DMS79 (cell line): ENCODE results near the gene MRPL46.

ENCODE experiments used
- DNase-seq: peaks from one replicate; lab custom pipeline; 2025; lab: John Stamatoyannopoulos, UW

The MRPL46 gene

DNA sequence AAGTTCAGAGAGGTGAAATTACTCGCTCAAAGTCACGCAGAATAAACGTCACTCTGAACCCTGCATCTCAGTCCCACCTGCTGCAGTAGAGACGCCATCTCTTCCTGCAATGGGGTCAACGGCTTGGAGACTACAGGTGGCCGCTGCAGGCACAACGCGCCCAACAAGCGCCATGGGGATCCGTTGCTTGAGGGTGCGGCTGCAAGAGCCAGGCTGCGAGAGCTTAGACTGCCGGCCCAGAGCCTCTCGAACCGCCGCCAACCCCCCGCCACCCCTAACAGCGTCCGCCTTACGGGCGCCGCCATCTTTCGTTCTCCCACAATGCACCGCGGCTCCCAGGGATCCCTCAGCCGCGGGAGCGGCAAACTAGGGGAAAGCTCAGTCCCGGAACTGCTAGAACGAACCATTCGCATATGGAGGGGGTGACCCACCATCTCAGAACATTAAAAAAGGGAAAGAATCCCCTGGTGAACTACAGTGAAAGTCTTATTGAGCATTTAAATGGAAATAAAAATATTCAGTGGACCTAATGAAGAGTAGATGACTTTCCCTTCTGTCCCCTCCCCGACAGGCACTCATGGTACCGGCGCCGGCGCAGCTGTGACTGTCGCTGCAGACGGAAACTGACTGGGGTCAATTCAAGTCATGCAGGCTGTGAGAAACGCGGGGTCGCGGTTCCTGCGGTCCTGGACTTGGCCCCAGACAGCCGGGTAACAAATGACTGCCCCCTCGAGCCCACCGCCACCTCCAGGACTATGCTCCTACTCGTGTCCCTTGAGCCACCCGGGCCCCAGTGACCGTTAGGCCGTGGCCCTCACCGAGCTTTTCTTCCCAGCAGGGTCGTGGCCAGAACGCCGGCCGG lies at the start of gene MRPL46, which contains the start of gene MRPS11:
TSS of gene MRPL46 (minus strand) at position 316 of the 862 bp plus-strand sequence. CDS start at position 305, 11 bp downstream.
TSS of gene MRPS11 (plus strand) at position 636 of the 862 bp plus-strand sequence. CDS start at position 646, 10 bp downstream.
- DNase-seq = peak; percentile 47

DNA sequence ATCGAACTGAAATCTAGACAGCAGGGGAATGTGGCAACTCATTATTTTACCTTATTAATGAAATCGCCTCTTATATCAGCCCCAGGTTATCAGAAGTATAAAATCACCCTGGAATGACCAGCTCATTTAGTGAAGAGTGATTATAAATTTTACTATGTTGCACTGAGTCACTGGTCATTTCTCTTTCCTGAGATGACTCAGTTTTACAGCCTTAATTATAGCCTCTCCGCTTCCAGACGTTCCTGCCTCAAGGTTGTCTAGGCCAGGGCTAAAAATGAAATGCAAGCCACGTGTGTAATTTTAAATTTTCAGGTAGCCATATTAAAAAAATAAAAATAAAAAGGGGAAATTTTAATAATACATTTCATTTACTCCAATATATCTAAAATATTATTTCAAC lies 46.0 kb upstream of the MRPL46 start:
- no peak for DNase-seq

DNA sequence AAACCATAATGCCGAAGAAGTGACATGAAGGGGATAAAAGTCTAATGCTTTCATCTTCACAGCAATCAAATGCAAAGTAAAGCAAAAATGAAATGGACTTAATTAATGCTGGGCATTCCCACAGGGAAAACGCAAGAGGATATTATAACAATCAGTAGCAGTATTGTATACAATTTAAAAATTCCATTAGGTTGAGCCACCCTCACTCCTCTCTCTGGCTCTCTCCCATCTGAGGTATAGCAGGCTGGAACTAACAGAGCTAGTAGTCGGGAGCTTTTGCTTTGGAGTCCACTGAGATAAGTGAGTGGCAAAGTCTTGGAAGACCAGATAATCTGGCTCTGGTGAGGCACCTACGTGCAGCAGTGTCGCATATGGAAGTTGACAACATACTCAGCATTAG lies 45.4 kb upstream of the MRPL46 start:
- DNase-seq = no peak

GRCh38 chr15:88512078-88512477 lies 44.9 kb upstream of the MRPL46 start:
- no peak for DNase-seq

GRCh38 chr15:88511161-88511560 lies 44.0 kb upstream of the MRPL46 start:
- DNase-seq = no peak

DNA sequence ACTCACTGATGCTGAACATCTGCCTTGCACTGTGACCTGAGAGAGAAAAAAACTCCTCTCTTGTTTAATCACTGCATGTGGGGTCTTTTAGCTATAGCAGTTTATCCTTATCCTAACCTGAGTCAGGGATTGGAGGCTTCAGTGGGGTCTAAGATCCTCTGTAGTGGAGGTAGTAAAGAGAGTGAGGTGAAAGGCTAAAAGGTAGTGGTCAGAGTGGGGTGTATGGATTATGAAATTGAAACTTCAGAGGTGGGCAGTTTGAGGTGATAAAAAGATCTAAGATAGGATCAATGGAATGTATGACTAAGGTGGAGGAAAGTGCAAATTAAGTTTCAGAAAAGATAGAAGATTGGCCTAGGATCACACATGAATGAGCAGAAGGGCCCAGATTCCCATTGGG lies 42.8 kb upstream of the MRPL46 start:
- DNase-seq = no peak

DNA sequence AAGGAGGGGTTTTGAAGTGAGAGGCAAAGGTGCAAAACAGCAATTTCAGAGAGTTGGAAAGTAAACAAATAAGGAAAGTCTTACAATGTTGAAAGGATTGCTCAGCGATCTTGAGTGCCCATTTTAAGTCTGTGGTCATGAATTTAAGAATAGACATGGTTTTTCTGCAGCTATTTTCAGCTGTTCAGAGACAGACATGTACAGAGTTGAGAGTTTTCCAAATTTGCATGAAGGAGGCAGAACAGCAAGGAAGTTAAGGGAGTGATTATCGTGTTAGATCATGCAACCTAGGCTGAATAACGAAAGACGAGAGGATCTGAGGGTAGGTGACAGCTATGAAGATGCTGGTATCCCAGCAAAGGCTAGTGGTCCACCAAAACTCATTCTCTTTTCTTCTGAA lies 42.1 kb upstream of the MRPL46 start:
- no peak for DNase-seq

DNA sequence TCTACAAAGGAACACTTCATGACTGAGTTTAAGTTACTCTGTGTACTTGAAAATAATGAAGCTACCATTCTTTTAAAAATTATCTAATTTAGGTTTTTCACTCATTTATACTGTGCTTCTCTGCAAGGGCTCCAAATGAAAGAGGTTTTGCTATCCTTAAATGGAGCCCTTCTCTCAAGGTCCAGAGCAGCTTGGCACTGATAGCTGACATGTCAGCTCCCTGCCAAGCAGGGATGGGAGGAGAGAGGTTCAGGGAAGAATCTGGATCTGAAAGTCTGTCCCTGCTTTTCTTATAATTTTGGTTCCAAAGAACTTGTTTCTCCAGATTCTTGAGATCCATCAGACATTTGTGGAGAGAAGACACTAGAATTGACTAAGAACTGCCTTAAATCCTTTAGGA lies 39.4 kb upstream of the MRPL46 start:
- no peak for DNase-seq

- no peak for DNase-seq
Measured at GRCh38 chr15:88505721-88506120, 38.5 kb upstream of the MRPL46 start.

DNA sequence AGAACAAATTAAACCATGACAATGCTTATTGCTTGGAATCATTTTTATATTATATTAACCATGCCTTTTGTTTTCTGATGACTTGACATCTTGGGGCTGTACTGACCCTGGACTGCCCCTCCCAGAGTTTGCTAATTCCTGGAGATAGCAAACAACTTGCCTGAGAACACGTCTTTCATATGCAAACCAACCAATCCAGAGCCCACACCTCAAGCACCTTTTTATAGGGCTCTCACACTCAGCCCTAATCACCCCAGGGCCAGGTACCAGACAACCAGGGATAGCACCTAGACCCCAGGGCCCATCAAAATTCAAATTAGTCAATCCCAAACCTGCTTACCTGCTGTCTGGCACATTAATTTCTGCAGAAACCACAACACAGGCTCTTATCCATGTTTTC lies 37.3 kb upstream of the MRPL46 start:
- no peak for DNase-seq

DNA sequence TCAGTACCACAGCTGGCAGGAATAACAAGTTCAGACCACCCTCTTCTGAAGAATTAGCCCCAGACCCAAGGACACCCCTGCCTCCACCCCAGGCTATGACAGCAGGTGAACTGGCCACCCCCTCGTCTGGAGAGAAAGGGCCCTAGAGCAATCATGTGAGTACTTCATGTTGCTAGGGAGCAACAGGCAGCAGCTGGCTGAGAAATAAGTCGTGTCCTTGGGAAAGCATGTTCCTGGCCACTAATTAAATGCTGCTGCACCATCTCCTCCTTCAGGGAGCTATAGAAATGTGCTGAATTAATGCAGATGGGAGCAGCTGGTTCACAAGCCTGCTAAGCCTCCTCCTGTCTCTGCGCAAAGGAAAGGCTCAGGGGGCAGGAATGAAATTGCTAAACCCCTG lies 31.8 kb upstream of the MRPL46 start:
- peak; percentile 31 for DNase-seq

- no peak for DNase-seq
Measured at GRCh38 chr15:88497109-88497765, 30.0 kb upstream of the MRPL46 start.

DNA sequence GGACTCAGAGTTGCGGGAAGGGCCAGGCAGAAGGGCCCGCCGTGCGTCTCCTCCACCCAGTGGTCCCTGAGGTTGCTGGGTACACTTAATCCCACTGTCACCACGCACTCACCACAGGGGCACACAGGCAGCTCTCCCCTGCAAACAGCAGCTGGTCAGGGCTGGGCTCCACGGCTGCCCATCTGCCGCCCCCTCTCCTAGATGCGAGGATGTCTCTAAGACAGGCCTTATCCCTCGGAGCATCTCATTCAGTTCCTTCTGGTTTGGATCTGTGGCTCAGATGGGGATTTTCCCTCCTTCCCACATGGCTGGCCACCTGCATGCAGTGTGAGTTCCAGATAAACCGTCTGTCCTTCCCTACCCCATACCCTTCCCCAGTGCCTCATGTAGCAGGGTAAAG lies 26.7 kb upstream of the MRPL46 start:
- DNase-seq = no peak

GRCh38 chr15:88491158-88491557 lies 24.0 kb upstream of the MRPL46 start:
- no peak for DNase-seq

- no peak for DNase-seq
Measured at GRCh38 chr15:88490036-88490435, 22.8 kb upstream of the MRPL46 start.

DNA sequence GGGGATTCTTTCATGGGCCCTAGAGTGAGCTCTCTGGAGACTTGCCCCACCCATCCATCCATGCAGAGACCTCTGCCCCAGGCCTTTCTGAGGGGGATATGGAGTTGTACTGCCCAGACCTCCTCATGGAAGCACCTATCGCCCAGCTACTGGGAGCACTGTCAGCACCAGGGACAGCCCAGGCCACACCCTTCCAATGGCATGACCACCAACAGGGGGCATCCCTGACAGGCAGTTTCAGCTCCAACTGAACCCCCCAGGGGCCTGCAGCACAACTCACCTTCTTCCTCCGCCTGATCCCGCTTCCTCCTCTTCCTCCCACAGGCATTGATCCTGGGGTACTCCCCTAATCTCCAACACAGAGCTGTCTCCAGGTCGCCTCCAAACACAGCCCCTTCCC lies 22.1 kb upstream of the MRPL46 start:
- no peak for DNase-seq

DNA sequence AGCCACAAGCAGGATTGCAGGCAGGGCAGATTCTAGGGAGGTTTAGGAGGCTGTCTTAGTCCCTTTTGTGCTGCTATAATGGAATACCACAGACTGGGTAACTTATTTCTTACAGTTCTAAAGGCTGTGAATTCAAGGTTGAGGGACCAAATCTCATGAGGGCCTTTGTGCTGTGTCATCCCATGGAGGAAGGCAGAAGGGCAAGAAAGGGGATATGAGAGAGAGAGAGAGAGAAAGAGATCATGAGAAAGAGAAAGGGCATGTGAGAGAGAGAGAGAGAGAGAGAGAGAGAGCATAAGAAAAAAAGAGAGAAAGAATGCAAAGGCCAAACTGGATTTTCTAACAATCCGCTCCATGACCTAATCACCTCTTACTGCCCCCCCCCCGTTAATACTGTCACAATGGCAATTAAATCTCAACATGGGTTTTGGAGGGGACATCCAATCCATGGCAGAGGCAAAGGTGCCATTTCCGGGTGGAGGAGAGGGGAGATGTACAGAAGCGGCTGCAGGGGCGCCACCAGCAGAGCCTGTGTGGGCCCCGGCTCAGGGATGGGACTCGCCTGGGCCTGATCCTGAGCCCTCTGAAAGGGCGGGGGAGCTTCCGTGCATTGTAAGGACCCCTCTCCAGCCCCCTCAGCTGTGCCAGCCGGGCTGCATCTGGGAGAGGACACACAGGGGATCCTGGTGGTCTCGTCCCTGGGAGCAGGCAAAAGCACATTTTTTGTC lies 20.8 kb upstream of the MRPL46 start:
- DNase-seq = no peak

DNA sequence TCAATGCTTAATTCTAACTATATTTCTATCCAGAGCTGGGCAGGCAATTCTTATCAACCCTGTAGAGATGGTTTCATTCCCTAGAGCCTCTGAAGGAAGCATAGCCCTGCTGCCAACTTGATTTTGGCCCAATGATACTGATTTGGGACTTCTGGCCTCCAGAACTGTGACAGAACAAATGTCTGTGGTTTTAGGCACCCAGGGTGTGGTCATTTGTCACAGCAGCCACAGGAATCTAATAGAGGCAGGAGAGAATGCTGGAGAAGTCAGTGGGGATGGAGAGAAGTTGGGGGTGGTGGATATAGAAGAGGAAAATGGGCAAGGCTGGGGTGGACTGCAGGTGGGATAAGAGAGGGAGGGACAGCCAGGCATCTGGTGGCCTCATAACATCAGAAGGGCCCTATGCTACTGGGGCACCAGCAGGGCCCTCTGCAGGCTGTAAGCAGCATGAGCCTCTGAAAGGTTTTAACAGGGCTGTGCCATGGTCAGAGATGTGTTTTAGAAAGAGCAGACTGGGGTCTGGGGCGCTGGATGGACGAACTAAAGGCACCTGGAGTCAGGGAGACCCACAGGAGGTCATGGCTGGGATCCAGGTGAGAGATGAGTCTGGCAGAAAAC lies 20.1 kb upstream of the MRPL46 start:
- DNase-seq = no peak

- no peak for DNase-seq
Measured at GRCh38 chr15:88484682-88485331, 17.6 kb upstream of the MRPL46 start.

GRCh38 chr15:88482263-88482662 lies 15.1 kb upstream of the MRPL46 start:
- DNase-seq = no peak

GRCh38 chr15:88480981-88481380 lies 13.8 kb upstream of the MRPL46 start:
- no peak for DNase-seq

GRCh38 chr15:88479169-88479568 lies 12.0 kb upstream of the MRPL46 start:
- DNase-seq = no peak
